Uterus (tissue), 4 donors: ENCODE results near the gene OR2T1. TPM values are rescaled to one million over a fixed set of nuclear protein-coding genes. Genes with fewer than 3 reads are reported as not detected.

ENCODE experiments used
- DNase-seq, 2 donors: peaks; one replicate each; pipeline ENCODE4 v3.0.0-alpha.2; 2019 to 2020
- H3K27ac ChIP-seq, 2 donors: fragments of 200-600 bp; sonication (generic); 1 replicate in 1 of 2; 2 replicates in 1 of 2; pipeline ENCODE4 v1.5.1; 2016 to 2018
- H3K27me3 ChIP-seq, 2 donors: fragments of 200-600 bp; sonication (generic); one replicate each; pipeline ENCODE4 v1.5.1; 2018 to 2019; ENCODE audit warnings: control low read depth in 1 of 2
- H3K36me3 ChIP-seq, 2 donors: fragments of 200-600 bp; sonication (generic); one replicate each; pipeline ENCODE4 v1.5.1; 2019; ENCODE audit warnings: control low read depth in 1 of 2
- H3K4me1 ChIP-seq, 2 donors: fragments of 200-600 bp; sonication (generic); one replicate each; pipeline ENCODE4 v1.5.1; 2018 to 2019; ENCODE audit warnings: control low read depth in 1 of 2
- H3K4me3 ChIP-seq, 2 donors: fragments of 200-600 bp; sonication (generic); 1 replicate in 1 of 2; 2 replicates in 1 of 2; pipeline ENCODE4 v1.5.1; 2018 to 2019; ENCODE audit warnings: mild to moderate bottlenecking in 1 of 2
- H3K9me3 ChIP-seq, 2 donors: fragments of 200-600 bp; sonication (generic); one replicate each; pipeline ENCODE4 v1.5.1; 2019; ENCODE audit warnings: control low read depth in 1 of 2
- CTCF ChIP-seq, 4 experiments: fragments of 200-600 bp in 2 of 4; fragments of 450-650 bp in 2 of 4; sonication (generic) in 2 of 4; IDR thresholded peaks; one replicate each; pipeline ENCODE4 v1.5.1; 2016 to 2019; ENCODE audit warnings: antibody characterized with exemption in 4 of 4, mild to moderate bottlenecking in 2 of 4, moderate library complexity in 1 of 4
- POLR2A ChIP-seq, 2 donors: fragments of 450-650 bp; IDR thresholded peaks; one replicate each; pipeline ENCODE4 v1.6.1; 2016; ENCODE audit warnings: antibody characterized with exemption in 2 of 2, mild to moderate bottlenecking in 1 of 2, moderate library complexity in 1 of 2
- intact Hi-C: fragments of 100-400 bp; cut with DNase I; formaldehyde crosslinking; loops from one replicate; pipeline ENCODE4 v1.15.1; 2023; ENCODE audit warnings: low total_unique reads
- total RNA-seq, 4 donors: library from RNA; depleted of rRNA in 3 of 4; stranded (reverse); fragments of >200 nt in 3 of 4; gene quantifications; one replicate each; pipeline versions ENCODE4 v1.1.0 to v1.2.4, GENCODE V29; 2014 to 2023
- donor health status: DM: yes; HTN: yes; CAD: no.

The OR2T1 gene
- total RNA-seq, 4 donors from 2014 or later = not detected

GRCh38 chr1:248393050-248393449, 9.8 kb upstream of the OR2T1 start:
- H3K9me3 ChIP-seq = no peaks in the 10 kb centered on the region
- DNase-seq = no peak
- H3K4me3 ChIP-seq = no peak overlapping the region
- no peaks in the 10 kb centered on the region for H3K4me1 ChIP-seq
- no peaks in the 10 kb centered on the region for H3K36me3 ChIP-seq
- no peak for TF ChIP-seq POLR2A (IDR thresholded peaks at IDR 0.05)
- no peak for TF ChIP-seq CTCF (IDR thresholded peaks at IDR 0.05)
- H3K27ac ChIP-seq = no peak overlapping the region
- intact Hi-C loops = no loop called here
- no peaks in the 10 kb centered on the region for H3K27me3 ChIP-seq

GRCh38 chr1:248404024-248404423, 1.2 kb downstream of the OR2T1 start:
- TF ChIP-seq CTCF (IDR thresholded peaks at IDR 0.05) (no peak), POLR2A (IDR thresholded peaks at IDR 0.05) (no peak)
- no peaks in the 10 kb centered on the region for H3K27me3 ChIP-seq
- H3K4me1 ChIP-seq = no peaks in the 10 kb centered on the region
- intact Hi-C loops = no loop called here
- H3K9me3 ChIP-seq = no peaks in the 10 kb centered on the region
- no peak for DNase-seq
- H3K27ac ChIP-seq = no peak overlapping the region
- no peaks in the 10 kb centered on the region for H3K36me3 ChIP-seq
- H3K4me3 ChIP-seq = no peak overlapping the region

DNA sequence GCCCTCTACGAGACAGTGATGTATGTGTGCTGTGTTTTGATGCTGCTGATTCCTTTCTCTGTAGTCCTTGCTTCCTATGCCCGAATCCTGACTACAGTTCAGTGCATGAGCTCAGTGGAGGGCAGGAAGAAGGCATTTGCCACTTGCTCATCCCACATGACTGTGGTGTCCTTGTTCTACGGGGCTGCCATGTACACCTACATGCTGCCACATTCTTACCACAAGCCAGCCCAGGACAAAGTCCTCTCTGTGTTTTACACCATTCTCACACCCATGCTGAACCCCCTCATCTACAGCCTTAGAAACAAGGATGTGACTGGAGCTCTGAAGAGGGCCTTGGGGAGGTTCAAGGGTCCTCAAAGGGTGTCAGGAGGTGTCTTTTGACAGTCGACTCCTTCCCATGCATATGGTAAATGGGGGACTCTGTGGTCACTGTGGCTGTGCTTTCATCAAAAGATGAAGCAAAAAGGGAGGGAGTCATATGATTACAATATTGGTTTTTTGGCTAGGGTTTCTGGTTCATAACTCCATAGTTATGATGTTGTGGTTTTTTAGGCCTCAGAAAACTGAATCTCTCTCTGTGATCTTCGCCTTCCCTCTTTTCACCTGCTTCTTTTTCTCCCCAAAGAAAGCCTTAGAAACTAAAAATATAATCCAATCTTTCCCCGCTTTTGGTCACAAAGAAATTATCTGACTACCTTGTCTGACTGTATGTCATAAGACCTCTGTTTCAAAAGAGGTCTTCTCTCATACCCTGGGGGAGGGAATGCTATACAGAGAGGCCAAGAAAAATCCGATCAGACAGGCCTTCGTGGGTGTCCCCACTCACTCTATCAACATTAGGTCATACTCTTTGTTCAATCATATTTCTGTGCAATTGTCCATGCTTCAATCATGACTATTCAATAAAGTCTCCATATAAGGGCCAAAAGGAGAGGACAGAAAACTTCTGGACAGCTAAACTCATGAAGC, 4.2 kb downstream of the OR2T1 start:
- H3K4me1 ChIP-seq = no peaks in the 10 kb centered on the region
- TF ChIP-seq POLR2A (IDR thresholded peaks at IDR 0.05) (no peak), CTCF (IDR thresholded peaks at IDR 0.05) (no peak)
- H3K9me3 ChIP-seq = no peaks in the 10 kb centered on the region
- intact Hi-C loops = no loop called here
- DNase-seq = no peak
- no peak overlapping the region for H3K4me3 ChIP-seq
- H3K36me3 ChIP-seq = no peaks in the 10 kb centered on the region
- no peak overlapping the region for H3K27ac ChIP-seq
- no peaks in the 10 kb centered on the region for H3K27me3 ChIP-seq

DNA sequence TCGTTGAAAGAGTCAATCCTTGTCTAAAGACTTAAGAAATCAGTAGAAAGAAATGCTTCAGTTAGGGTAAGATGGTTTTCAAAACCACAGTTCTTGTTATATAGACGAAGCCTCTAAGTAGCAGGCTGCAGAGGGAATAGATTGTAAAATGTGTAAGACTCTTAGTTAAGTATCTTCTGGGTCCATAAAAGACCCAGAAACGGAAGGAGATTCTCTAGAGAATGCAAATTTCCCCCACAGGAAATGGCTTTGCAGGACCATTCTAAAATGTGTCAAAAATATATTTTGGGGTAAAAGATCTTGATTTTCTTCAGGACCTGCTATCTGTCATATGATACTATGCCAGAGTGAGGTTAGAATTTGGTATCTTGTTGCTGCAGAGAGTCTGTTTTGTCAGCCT, 13.4 kb downstream of the OR2T1 start:
- TF ChIP-seq CTCF (IDR thresholded peaks at IDR 0.05) (no peak), POLR2A (IDR thresholded peaks at IDR 0.05) (no peak)
- no peak overlapping the region for H3K4me3 ChIP-seq
- intact Hi-C loops = no loop called here

GRCh38 chr1:248417854-248418253, 15.0 kb downstream of the OR2T1 start:
- no peak for TF ChIP-seq POLR2A (IDR thresholded peaks at IDR 0.05)
- intact Hi-C loops = no loop called here
- H3K27ac ChIP-seq = no peak overlapping the region
- no peaks in the 10 kb centered on the region for H3K27me3 ChIP-seq
- no peak for DNase-seq
- no peaks in the 10 kb centered on the region for H3K36me3 ChIP-seq
- H3K4me3 ChIP-seq = no peak overlapping the region
- H3K9me3 ChIP-seq = no peaks in the 10 kb centered on the region
- no peaks in the 10 kb centered on the region for H3K4me1 ChIP-seq

More for the DNA sequence above, 13.4 kb downstream of the OR2T1 start:
- DNase-seq = no peak
- Histone ChIP-seq H3K27me3 (no peaks in the 10 kb centered on the region), H3K4me1 (no peaks in the 10 kb centered on the region), H3K27ac (no peak overlapping the region), H3K9me3 (no peaks in the 10 kb centered on the region), H3K36me3 (no peaks in the 10 kb centered on the region)
